ENCODE data around the gene NUAK1.
A peak's percentile ranks its signal among the peaks of the same experiment; 100 is the strongest.
"Not testable (repeated sequence)": the region's sequence is repeated elsewhere in the genome, so short reads cannot be mapped to it uniquely, and the experiment has no call there.

NUAK1 gene

DNA sequence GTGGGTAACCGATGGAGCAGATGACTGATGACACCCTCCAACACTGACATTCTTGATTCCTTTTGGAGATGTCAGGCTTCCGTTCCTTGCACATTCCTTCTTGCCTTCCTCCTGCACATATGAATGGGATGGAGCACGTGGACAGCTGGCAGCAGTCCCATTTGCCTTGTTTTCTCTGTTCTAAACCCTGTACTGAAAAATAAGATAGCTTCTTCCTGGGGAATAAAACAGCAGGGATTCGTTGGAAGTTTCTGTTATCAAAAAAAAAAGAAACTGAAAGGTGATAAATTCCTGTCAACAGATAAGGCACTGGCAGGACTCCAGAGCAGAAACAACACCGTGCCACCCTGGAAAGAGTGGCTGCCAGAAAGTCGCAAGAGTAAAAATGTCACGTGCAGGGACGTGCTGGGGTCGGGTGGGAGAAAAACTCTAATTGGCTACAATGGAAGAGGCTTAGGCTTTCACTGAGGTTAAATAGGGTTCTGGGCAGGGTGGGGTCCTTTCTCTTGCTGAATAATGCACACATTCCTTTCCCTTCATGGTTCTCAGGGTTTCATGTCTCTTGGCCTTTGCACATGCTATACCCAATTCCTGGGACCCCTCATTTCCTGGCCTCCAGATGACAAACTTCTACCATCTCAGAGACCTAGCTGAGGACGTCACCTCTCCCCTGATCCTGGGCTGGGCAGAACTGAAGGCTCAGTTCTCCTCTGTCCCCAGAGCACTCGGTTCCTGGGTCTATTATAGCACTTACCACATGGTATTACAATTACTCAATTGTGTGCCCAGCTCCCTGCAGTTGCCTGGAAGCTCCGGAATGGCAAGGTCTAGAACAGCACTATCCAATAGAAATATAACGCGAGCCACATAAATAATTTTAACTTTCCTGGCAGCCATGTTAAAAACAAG lies 7.0 kb upstream of the NUAK1 start:
- DNase-seq, result no peak

DNA sequence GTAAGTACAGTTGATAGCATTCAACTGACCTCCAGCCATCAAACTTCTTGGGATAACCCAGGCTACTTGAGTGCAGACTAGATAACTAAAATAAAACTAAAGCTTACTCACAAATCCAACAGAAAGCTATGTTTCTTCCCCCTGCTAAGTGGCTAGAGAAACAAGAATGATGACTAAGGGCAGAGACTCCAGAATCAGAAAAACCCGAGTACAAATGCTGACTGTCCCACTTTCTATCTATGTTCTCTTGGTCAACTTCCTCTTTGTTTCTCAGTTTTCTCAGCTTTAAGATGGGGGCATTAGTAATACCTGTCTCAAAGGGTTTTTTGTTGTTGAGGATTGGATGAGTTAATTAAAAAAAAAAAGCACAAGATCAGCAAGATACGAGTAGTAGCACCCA lies 6.1 kb upstream of the NUAK1 start:
- no peak for DNase-seq

DNA sequence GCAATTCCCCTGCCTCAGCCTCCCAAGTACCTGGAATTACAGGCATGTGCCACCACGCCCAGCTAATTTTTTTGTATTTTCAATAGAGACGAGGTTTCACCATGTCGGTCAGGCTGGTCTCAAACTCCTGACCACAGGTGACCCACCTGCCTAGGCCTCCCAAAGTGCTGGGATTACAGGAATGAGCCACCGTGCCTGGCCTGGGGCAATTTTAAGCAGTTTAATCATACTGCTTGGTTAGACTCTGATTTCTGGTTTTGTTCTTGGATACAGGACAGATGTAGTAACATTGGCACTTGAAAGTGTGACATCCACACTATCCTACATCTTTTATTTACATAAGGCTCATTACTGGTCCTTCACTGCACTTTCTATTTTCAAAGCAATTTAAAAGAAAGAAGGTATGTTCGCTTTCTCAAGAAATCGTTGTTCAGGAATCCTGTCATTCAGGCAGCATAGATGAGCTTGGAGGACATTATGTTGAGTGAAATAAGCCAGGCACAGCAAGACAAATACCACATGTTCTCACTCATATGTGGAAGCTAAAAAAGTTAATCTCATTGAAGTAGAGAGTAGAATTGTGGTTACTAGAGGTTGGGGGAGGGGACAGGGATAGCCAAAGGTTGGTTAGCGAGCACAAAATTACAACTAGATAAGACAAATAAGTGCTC lies 4.0 kb upstream of the NUAK1 start:
- DNase-seq, result no peak

DNA sequence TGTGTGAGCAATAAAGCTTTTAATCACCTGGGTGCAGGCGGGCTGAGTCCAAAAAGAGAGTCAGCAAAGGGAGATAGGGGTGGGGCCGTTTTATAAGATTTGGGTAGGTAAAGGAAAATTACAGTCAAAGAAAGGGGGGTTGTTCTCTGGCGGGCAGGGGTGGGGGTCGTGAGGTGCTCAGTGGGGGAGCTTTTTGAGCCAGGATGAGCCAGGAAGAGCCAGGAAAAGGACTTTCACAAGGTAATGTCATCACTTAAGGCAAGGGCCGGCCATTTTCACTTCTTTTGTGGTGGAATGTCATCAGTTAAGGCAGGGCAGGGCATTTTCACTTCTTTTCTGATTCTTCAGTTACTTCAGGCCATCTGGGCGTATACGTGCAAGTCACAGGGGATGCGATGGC lies 3.2 kb upstream of the NUAK1 start:
- DNase-seq, result not testable (repeated sequence)

DNA sequence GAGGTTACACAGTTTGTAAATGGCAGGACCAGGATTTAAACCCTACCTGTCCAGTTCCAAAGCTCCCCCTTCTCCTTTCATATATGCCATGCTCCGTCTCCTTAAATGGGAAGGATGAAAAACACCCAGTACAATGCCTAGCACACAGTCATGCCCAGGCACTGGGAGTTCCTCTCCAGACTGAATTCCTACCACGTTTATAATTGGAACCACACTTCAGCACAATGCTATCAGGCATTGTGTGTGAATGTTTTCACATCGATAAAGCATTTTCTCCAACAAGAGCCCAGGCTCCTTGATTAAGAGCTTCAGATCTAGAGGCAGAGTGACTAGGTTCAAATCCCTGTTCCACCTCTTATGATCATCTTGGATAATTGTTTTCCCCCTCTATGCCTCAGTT lies 2.7 kb upstream of the NUAK1 start:
- DNase-seq, result no peak

DNA sequence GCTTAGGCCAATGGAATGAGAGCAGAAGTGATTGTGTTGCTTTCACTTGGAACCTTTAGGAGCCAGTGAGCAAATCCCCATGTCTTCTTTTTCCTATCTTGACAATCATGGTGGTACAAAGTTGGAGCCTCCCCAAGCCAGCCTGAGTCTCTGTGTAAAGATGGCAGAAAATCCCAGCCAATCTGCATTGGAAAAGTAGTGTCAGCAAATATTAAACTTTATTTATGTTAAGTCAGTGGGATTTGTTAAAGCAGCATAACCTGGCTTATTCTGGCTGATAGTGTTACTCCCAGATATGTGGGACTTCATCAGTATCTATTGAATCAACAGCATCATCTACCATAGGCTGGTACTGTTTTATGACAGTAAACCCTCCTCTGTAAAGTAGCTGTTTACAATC lies 2.2 kb upstream of the NUAK1 start:
- no peak for DNase-seq

DNA sequence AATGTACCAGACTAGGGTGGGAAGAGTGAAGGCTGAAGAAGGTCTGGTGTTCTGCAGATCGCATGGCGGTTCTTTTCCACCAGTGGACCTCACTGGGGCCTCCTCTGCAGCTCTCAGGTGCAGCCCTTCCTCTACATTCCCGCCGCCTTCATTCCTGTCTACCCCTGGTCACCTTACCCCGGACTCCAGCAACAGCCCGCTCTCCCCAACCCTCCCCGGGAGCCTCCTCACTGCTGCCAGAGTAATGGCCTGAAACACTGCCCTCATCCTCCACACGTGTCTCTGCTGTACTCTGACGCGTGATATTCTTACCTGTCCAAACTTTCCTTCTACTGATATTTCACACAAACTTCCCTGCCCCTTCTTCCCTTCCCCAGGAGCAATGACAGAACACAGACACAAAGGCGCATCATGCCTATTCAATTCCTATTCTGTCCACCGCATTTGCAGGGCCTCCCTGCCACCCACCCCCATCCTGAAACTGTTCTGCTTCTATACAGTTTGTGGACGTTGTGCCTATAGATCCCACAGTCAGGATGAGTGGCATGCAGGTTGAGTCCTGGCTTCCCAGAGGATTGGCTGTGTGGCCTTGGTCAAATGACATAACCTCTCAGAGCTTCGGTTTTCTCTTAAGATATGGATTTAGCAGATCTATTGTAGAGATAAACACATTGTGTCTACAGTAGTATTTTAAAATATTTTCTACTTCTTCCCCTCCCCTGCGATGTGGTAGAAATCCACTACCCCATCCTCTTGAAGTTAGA lies 1.7 kb upstream of the NUAK1 start:
- DNase-seq, result no peak

DNA sequence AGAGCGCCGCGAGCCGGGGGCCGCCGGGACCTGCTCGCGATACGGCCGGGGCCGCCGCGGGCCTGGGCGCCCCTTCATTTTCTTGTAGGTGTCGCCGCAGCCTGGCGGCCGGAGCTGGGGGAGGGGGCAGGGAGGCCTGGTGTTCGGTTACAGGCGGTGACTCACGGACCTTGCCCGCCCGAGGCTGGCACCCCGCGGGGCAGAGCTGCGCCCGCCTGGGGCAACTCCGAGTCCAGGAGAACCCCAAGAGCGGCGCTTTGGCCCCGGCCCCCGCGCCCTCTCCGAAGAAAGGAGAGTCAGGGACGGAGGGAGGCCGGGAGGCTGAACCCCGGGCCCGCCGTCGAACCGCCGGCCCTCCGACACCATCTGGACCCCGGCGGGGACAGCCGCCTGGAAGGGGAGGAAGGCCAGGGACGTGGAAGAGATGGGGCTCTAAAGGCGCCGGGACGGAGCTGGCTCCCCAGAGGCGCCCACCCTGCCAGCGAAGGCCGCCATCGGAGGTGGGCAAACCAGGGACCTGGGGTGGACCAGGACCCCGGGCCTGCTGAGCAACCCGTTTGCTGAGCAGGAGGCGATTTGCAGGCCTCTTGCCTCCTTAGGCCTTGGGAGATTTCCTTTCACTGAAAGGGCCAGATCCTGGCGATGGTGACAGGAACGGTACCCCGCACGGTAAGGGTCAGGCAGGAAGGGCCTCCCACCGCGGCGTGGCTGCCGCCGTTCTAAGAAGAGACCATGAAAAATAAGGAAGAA lies 843 bp upstream of the NUAK1 start:
- DNase-seq, result no peak

DNA sequence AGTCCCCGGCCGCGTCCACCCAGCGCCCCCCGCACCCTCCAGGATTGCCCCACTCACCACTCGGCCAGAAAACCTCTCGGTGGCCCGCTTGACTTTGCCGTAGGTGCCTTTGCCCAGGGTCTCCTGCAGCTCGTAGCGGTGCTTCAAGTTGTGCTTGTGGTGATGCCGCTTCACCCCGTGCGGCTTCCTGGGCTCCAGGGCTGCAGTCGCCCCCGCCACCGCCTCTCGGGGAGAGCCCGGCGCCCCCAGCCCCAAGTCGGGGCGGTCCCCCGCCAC lies 459 bp downstream of the NUAK1 start:
- no peak for DNase-seq

DNA sequence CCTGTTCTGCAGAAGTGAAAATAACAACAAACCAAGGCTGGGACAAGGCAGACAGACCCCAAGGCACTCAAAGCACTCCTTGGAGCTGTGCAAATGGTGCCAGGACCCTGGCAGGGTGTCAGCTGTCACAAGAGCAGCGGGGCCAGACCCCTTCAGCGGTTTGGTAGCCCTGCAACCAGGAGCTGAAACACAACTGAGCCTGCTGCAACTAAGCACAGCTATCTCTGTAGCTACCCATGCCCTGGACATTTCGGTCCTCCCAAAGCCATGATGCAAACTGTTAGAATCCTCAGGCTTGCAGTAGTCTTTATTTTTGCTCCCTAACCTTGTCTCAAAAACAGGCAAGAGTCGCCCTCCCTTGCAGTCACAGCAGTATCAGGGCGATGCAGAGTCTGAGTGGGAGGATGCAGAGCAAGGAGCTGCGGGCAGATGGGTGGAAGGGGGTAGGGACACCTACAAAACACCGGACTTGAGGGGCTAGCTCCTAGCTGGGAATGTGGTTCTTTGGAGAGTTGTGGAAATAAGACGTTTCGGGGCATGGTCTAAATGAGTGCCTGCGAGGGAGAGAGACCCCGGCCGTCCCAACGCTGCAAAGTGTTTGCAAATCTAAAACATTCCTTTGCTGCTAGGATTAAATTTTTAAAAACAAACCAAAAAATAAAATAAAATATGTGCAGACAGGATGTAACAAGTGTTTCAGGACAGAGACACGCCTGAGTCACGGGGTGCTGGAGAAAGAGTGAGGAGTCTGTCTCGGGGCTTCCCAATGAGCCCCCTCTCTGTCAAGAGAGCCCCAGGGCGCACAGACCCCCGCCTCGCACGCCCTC lies 1.0 kb downstream of the NUAK1 start:
- no peak for DNase-seq

DNA sequence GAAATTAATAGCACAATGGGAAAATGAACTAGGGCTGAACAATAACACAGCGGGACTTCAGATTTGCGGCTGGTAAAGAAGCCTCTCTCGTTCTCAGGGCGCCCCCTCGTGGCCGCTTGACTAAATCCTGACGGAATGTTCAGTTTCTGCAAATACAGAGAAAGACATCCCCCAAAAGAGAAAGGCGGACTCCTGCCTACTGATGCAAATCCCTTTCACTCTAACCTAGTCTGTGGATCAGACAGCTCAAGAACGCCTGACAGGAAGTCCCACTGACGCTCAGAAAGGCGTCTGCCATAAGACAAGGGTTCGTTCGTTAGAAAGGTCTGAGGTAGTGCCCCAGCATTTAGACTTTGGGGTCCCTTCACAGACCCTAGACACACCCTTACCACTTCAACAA lies 2.5 kb downstream of the NUAK1 start:
- peak; percentile 36 to 46 for DNase-seq

DNA sequence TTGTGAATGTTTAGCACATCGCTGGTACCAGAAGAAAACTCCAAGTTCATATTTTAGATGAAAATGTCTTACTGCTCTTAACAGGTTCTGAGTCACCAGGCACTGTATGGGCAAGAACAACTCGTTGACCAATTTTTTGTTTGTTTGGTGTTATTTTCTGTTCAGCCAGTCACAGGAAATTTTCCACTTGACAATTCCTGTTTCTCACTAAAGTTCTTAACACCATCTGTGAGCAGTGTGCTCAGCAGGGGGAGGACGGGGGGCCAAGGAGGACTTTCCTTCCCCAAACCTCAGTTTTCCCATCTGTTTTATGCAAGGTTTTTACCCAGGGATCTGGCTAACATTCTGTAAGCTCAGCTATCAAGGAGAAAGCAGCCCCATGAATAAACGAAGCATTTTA lies 3.0 kb downstream of the NUAK1 start:
- no peak for DNase-seq

DNA sequence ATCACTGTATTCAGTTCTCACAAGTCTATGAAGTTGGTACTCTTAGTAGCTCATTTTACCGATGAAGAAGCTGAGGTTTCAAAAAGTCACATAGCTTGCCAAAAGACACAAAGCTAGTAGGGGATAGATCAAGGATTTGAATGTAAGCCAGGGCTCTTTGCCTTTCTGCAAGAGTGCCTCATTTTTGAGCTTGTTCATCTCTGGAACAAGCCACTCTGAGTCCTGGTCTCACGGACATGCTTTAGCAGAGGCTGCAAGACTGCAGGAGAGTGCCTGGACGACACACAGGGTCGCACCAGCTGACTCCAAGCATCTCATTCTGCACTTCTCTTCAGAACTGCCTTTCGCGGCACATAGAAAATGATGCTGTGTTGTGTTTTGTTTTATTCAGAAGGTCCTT lies 3.7 kb downstream of the NUAK1 start:
- DNase-seq, result no peak

DNA sequence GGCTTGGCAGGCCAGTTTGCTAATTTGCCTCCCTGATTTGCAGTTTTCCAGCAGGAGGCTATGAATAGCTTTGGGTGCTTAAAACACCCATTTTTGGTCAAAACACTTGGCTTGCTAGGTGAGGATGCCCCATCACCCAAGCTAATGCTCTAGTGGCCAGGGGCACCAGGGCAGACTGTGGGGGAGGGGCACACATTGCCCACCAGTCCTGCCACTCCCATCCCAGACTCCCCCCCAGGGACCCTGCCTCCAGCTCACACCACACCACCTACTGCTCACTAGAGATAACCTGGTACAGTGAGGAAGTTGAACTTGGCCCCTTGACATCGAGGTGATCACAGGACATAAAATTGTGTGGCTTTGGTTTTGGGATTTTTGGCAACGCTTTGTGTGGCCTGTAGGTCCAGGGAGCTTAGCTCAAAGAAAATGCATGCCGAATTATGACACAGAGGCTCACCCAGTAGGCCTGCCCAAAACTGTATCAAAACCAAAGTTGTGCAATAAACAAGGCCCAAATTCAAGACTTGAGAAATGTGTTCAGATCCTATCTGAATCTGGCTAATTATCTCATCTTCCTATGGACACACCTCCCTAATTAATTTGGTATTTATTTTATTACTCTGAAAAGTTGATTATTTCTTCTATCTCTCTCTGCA lies 4.3 kb downstream of the NUAK1 start:
- no peak for DNase-seq

DNA sequence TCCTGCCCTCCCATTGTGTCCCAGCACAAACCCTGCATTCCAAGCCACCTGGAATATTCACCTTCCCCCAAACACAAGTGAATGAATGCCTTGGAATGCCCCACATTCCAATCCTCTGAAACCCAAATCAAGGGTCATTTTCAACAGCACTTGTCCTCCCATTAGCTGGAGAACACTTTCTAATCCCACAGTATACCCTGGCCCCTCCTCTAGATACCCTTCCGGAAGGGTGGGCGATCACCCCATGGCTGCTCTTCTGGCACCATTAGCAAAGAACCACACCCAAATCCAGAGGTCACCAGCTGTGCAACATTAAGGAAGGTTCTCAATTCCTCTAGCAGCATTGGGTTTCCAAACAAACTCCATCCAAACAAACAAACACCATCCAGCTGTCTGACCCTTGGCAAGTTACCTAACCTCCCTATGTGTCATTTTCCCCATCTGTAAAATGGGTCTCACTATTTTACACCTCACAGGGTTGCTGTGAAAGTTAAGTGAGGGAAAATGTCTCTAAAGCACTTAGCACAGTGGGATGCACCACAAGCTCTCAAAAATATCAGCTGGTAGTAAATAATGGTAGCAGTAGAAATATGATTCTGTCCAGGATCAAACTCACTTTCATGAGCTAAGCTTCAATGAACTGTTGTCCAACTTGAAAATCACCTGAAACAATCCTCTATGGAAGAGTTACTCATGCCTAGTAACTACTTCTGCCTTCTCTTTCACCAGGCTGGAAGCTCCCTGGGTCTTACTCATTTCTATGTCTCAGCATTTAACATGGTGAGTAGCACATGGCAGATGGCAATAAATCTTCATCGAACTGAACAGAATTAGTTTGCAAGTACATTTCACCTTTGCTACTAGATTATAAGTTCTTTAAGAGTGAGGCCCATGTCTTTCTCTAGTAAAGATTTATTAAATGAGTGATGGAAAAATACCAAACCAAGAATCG lies 5.3 kb downstream of the NUAK1 start:
- no peak for DNase-seq

DNA sequence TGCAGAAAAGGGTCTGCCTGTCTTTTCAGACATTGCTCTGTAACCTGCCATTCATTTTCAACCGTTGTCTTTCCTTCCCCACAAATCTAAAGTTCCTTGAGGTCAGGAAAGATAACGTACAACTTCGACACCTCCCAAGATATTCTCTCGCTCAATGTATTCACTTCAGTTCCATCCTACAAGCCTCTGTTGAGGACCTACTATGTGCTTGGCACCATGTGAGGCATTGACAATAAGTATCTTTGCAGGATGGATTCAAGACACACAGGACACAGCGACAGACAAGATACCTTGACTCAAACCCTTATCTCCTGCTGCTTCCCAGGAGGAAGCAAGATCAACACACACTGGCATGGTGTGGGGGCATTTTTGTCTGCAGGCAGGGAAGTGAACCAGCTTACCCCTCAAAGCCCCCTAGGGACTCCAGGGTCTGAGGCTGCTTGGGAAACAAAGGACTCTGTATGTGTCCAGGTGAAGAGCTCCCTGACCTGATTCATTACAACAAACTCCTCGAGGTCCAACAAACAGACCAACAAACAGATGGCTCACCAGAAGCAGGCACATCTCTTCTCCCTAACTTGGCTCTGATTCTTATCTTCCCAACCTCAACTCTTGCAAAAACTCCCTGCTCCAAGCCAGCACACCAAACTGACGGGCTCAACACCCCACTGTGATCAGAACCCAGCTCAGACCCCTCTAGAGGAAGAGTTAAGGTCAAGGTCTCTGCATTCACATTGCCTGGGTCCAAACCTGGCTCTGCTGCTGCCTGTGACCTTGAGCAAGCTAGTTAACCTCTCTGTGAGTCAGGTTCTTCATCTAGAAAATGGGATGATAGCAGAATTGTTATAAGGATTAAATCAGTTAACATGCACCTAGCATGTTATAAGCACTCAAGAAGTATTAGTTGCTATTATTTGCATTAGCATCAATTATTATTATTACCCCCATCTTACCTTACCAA lies 6.3 kb downstream of the NUAK1 start:
- DNase-seq, result no peak

DNA sequence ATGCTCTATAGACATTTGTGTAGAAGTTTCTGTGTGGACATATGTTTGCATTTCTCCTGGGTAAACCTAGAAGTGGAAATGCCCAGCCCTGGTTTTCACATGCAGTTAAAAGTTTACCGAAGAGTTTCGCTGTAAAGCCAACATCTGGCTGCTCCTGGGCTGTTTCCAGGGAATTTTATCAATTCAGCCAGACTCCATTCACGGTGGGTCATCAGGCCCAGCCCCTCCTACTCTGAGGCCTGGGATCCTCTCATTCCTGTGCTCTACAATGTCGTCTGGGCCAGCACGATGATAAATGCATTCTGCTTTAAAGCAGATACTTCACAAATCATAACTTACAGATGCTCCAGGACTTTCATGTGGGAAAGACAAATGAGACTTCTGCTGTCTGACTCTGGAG lies 7.1 kb downstream of the NUAK1 start:
- no peak for DNase-seq

DNA sequence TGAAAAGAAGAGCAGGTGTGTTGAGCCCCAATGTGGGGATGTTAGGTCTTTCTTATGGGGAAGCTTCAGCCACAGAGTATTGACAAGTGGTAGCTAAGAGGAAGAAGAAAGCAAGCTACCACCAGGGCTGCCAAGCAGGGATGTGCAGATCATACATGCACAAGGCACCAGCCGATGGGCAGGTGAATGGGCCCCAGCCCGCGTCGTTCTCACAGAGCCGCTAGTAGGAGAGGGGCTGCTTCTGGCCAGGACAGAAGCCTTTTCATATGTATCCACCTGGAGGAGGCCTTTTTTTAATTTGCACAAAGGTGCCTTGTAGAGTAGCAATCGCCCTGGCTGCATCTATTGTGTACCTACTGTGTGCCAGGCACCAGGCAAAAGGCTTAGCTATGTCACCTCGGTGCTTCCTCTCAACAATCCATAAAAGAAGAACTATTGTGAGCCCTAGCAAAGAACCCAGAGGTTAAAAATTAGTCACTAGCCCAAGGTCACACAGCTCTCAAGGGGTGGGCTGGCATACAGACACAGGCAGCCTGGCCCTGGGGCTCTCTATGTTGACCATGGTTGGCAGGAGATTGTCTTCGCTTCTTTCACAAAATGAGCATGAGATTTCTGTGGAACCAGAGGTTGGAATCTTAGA lies 8.2 kb downstream of the NUAK1 start:
- DNase-seq, result no peak

All from AML-193 (cell line).